ENCODE measurements around the gene ITGB8.
"Not testable (repeated sequence)": the region's sequence is repeated elsewhere in the genome, so short reads cannot be mapped to it uniquely, and the experiment has no call there.

ITGB8 gene

GRCh38 chr7:20330239-20330927, at the start of gene ITGB8:
ITGB8 (plus strand) TSS chr7:20330900; CDS start chr7:20331807, 907 bp downstream.
- DNase-seq (ENCODE audit: low spot score), result peak; percentile 85

- DNase-seq (ENCODE audit: low spot score), result no peak
Observed at GRCh38 chr7:20282959-20283358, 47.7 kb upstream of the ITGB8 start.

- DNase-seq (ENCODE audit: low spot score), result no peak
Observed at GRCh38 chr7:20283385-20283784, 47.3 kb upstream of the ITGB8 start.

GRCh38 chr7:20284003-20284770, 46.5 kb upstream of the ITGB8 start:
- no peak for DNase-seq (ENCODE audit: low spot score)

- DNase-seq (ENCODE audit: low spot score), result no peak
Observed at GRCh38 chr7:20284771-20285143, 45.9 kb upstream of the ITGB8 start.

GRCh38 chr7:20287317-20287716, 43.4 kb upstream of the ITGB8 start:
- no peak for DNase-seq (ENCODE audit: low spot score)

- DNase-seq (ENCODE audit: low spot score), result no peak
Observed at GRCh38 chr7:20288036-20288435, 42.7 kb upstream of the ITGB8 start.

GRCh38 chr7:20290505-20291111, 40.1 kb upstream of the ITGB8 start:
- DNase-seq (ENCODE audit: low spot score), result no peak

GRCh38 chr7:20293336-20293735, 37.4 kb upstream of the ITGB8 start:
- no peak for DNase-seq (ENCODE audit: low spot score)

- DNase-seq (ENCODE audit: low spot score), result no peak
Observed at GRCh38 chr7:20296444-20296843, 34.3 kb upstream of the ITGB8 start.

GRCh38 chr7:20296901-20297300, 33.8 kb upstream of the ITGB8 start:
- DNase-seq (ENCODE audit: low spot score), result no peak

GRCh38 chr7:20298486-20298901, 32.2 kb upstream of the ITGB8 start:
- DNase-seq (ENCODE audit: low spot score), result no peak

GRCh38 chr7:20299145-20299544, 31.6 kb upstream of the ITGB8 start:
- no peak for DNase-seq (ENCODE audit: low spot score)

- no peak for DNase-seq (ENCODE audit: low spot score)
Observed at GRCh38 chr7:20299647-20300312, 30.9 kb upstream of the ITGB8 start.

- no peak for DNase-seq (ENCODE audit: low spot score)
Observed at GRCh38 chr7:20301311-20301939, 29.3 kb upstream of the ITGB8 start.

GRCh38 chr7:20302300-20302699, 28.4 kb upstream of the ITGB8 start:
- not testable (repeated sequence) for DNase-seq (ENCODE audit: low spot score)

GRCh38 chr7:20302891-20303290, 27.8 kb upstream of the ITGB8 start:
- no peak for DNase-seq (ENCODE audit: low spot score)

- DNase-seq (ENCODE audit: low spot score), result no peak
Observed at GRCh38 chr7:20304366-20304765, 26.3 kb upstream of the ITGB8 start.

GRCh38 chr7:20305726-20306125, 25.0 kb upstream of the ITGB8 start:
- no peak for DNase-seq (ENCODE audit: low spot score)

- DNase-seq (ENCODE audit: low spot score), result no peak
Observed at GRCh38 chr7:20306180-20306946, 24.3 kb upstream of the ITGB8 start.

- DNase-seq (ENCODE audit: low spot score), result peak; percentile 56
Observed at GRCh38 chr7:20307119-20307518, 23.6 kb upstream of the ITGB8 start.

Data from COLO829 (cell line).